Epidermal melanocyte (primary cell): ENCODE results near the gene TIGIT.

Source experiments
- DNase-seq: peaks from one replicate; pipeline ENCODE4 v3.0.0; 2011; ENCODE audit warnings: low spot score; ENCODE audit not compliant: insufficient read length

Gene TIGIT

DNA sequence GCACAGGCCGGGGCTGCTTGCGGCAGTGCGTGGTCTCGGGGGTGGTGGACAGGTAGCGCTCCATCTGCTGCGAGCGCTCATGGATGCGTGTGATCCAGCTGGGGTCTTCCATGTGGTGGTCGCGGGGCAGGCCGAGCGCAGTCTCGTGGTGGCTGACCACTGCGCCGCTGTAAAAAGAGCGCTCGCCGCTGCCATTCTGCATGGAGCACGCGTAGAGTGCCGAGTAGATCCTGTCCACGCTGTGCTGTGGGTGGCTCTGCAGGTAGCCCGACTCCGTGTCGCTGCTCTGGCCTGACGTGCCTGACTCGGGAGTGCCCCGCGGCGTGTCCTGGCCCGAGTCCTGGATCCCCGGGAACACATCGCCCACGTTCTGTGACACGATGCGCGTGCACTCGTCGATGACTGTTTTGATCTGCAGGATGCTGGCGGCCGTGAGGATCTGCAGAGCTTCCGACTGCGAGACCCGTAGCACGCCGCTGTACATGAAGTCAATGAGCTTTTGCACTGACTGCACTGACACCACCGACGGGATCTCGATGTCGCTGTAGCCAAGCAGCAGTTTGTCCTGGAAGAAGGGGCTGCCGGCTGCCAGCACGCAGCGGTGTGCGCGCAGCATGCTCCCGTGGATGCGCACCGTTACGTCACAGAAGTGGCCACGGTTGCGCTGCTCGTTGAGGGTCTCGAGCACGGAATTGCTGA is 57.4 kb downstream of the TIGIT start:
- DNase-seq = no peak

DNA sequence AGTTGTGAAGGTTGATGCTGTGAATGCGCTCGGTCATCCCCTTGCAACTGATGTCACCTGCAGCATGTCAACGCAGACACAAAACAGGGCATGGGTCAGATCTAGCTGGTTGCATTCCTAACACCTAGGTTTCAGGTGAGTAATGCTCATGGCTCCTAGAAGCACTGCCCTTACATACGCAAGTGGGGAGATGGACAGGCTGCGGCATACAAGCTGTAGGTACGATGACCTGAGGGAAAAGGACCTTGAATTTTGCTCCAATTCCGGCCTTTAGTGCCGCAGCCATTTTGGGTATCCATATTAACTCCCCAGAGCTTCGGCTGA is 58.0 kb downstream of the TIGIT start:
- no peak for DNase-seq

DNA sequence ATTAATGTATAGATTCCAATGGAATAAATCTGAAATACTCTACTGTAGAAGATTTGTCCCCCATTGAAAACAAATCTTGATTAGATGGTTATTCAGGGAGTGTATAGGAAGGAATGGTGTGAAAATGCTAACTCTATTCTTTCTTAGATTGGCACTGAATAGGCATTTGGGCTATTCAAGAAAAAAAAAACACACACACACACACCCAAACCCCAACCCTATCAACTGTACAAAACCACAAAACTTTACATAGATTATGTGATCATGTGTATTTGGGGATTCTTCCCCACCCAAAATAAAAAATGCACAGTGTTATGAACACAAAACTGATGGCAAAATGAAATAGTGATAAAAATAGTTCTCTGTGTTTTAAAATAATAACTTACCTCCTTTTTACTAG is 61.8 kb downstream of the TIGIT start:
- no peak for DNase-seq

DNA sequence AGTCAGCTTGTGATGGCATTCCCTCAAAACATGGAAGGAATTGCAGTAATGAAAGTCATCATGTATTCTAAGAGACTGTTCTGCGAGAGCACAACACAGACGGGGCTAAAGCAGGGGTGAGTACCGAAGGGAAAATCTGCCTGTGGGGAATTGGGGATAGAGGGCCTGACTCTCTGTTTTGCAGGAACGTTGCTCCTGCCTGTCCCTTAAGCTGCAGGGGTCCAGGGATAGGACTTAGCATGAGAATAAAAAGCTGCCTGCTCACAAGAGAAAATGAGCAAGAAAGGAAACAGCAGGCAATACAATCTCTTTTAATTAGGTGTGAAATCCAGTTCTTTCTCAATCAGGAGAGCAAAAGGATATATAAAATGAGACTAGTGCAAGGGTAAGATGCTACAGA is 62.2 kb downstream of the TIGIT start:
- no peak for DNase-seq

DNA sequence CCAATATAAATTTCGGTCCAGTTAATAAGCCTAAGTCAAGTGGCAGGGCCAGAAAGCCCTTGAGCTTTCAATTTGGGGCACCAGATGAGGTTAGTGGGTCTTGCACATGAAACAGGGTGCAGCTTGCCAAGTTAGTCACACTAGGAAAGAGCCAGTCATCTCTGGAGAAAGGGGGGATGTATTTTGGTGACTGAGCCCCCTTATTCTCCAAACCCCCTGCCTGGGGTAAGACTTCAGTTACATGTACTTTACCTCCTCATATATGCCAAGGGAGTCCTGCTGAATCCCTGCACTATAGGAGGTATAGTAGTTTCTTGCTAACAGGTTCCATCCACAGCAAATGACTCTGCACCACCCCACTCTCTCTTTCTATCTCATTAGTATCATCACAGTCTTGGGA is 62.7 kb downstream of the TIGIT start:
- no peak for DNase-seq
